Testis (tissue), 2 donors: Measurements from ENCODE around the gene GPR4.

Experiments
- POLR2A ChIP-seq: fragments of 450-650 bp; IDR thresholded peaks from one replicate; pipeline ENCODE4 v1.6.1; 2017; ENCODE audit warnings: antibody characterized with exemption, mild to moderate bottlenecking, moderate library complexity
- TF ChIP-seq, protein P1 (sequence below), 3 experiments: fragments of 450-650 bp in 2 of 3; fragments of 200-600 bp in 1 of 3; sonication (generic) in 1 of 3; IDR thresholded peaks; one replicate each; pipeline ENCODE4 v1.5.1; 2016 to 2019; ENCODE audit warnings: antibody characterized with exemption in 3 of 3, mild to moderate bottlenecking in 2 of 3, moderate library complexity in 1 of 3

GRCh38 chr19:45650722-45651121 lies 48.7 kb upstream of the GPR4 start:
- TF ChIP-seq, protein P1, sequence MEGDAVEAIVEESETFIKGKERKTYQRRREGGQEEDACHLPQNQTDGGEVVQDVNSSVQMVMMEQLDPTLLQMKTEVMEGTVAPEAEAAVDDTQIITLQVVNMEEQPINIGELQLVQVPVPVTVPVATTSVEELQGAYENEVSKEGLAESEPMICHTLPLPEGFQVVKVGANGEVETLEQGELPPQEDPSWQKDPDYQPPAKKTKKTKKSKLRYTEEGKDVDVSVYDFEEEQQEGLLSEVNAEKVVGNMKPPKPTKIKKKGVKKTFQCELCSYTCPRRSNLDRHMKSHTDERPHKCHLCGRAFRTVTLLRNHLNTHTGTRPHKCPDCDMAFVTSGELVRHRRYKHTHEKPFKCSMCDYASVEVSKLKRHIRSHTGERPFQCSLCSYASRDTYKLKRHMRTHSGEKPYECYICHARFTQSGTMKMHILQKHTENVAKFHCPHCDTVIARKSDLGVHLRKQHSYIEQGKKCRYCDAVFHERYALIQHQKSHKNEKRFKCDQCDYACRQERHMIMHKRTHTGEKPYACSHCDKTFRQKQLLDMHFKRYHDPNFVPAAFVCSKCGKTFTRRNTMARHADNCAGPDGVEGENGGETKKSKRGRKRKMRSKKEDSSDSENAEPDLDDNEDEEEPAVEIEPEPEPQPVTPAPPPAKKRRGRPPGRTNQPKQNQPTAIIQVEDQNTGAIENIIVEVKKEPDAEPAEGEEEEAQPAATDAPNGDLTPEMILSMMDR (IDR thresholded peaks at IDR 0.05): no peak
- no peak for TF ChIP-seq POLR2A
